ENCODE results near the gene SHC2. TPM values are rescaled to one million over a fixed set of nuclear protein-coding genes. Genes with fewer than 3 reads are reported as not detected.

The SHC2 gene
- total RNA-seq, 1 experiment from 2014 or later: 6.7 TPM

- no peak for TF ChIP-seq REST (IDR thresholded peaks at IDR 0.05; ENCODE audit: insufficient read depth in 1 of 2, low read depth in 2 of 2, low read length in 1 of 2)
- TF ChIP-seq TCF7L2 (IDR thresholded peaks at IDR 0.05; ENCODE audit: low read depth, low read length): no peak
- TF ChIP-seq SIN3A (IDR thresholded peaks at IDR 0.05; ENCODE audit: borderline replicate concordance, insufficient read depth, low read depth, low read length): no peak
- no peak for TF ChIP-seq CTCF (IDR thresholded peaks at IDR 0.05)
- no peak for TF ChIP-seq POLR2AphosphoS5 (IDR thresholded peaks at IDR 0.05; ENCODE audit: low read depth, low read length)
- BruUV-seq (replicated peaks): no TSS peak
- no peaks in the 10 kb centered on the region for H3K4me1 ChIP-seq (ENCODE audit: control insufficient read depth, insufficient read depth, low read length)
- H3K9me3 ChIP-seq (ENCODE audit: control insufficient read depth, insufficient read depth, low read depth, low read length): no peaks in the 10 kb centered on the region
- H3K27ac ChIP-seq (ENCODE audit: low read length): no peak overlapping the region
- POLR2A ChIA-PET: no interaction called here
- no peak overlapping the region for H3K4me3 ChIP-seq (ENCODE audit: low read depth in 2 of 2, low read length in 2 of 2)
- DNase-seq (ENCODE audit: low read depth, low spot score) (no peak), ATAC-seq (no peak)
- CTCF ChIA-PET: no interaction called here
- intact Hi-C loops (cut with micrococcal nuclease; ENCODE audit: unreplicated experiment) (no loop called here), in situ Hi-C loops (cut with HindIII; ENCODE audit: low pct_unique_long_range_greater_than_20kb, low sequenced_read_pairs) (no loop called here)
- H3K27me3 ChIP-seq (ENCODE audit: control insufficient read depth, insufficient read depth, low read length): no peaks in the 10 kb centered on the region
- H3K36me3 ChIP-seq (ENCODE audit: control insufficient read depth, insufficient read depth, low read length): no peaks in the 10 kb centered on the region
Observed at GRCh38 chr19:379796-380195, 81.0 kb downstream of the SHC2 start.

GRCh38 chr19:378706-379105 lies 82.1 kb downstream of the SHC2 start:
- Histone ChIP-seq H3K4me3 (ENCODE audit: low read depth in 2 of 2, low read length in 2 of 2) (no peak overlapping the region), H3K4me1 (ENCODE audit: control insufficient read depth, insufficient read depth, low read length) (no peaks in the 10 kb centered on the region), H3K27ac (ENCODE audit: low read length) (no peak overlapping the region), H3K27me3 (ENCODE audit: control insufficient read depth, insufficient read depth, low read length) (no peaks in the 10 kb centered on the region), H3K36me3 (ENCODE audit: control insufficient read depth, insufficient read depth, low read length) (no peaks in the 10 kb centered on the region), H3K9me3 (ENCODE audit: control insufficient read depth, insufficient read depth, low read depth, low read length) (no peaks in the 10 kb centered on the region)
- TF ChIP-seq REST (IDR thresholded peaks at IDR 0.05; ENCODE audit: insufficient read depth in 1 of 2, low read depth in 2 of 2, low read length in 1 of 2) (no peak), CTCF (IDR thresholded peaks at IDR 0.05) (no peak), TCF7L2 (IDR thresholded peaks at IDR 0.05; ENCODE audit: low read depth, low read length) (no peak), SIN3A (IDR thresholded peaks at IDR 0.05; ENCODE audit: borderline replicate concordance, insufficient read depth, low read depth, low read length) (no peak), POLR2AphosphoS5 (IDR thresholded peaks at IDR 0.05; ENCODE audit: low read depth, low read length) (no peak)
- ChIA-PET CTCF (no interaction called here), POLR2A (no interaction called here)
- no peak for ATAC-seq
- in situ Hi-C loops (cut with HindIII; ENCODE audit: low pct_unique_long_range_greater_than_20kb, low sequenced_read_pairs) (no loop called here), intact Hi-C loops (cut with micrococcal nuclease; ENCODE audit: unreplicated experiment) (no loop called here)
- no TSS peak for BruUV-seq (replicated peaks)
- DNase-seq (ENCODE audit: low read depth, low spot score): no peak
